Suprapubic skin (tissue), 4 donors: Measurements from ENCODE around the gene PXMP4. TPM values are rescaled to one million over a fixed set of nuclear protein-coding genes. Genes with fewer than 3 reads are reported as not detected.

Experiments used
- DNase-seq, 2 donors: peaks; one replicate each; pipeline ENCODE4 v3.0.0-alpha.2; 2019; ENCODE audit warnings: low spot score in 2 of 2
- H3K27ac ChIP-seq: fragments of 200-600 bp; sonication (generic); one replicate; pipeline ENCODE4 v1.5.1; 2019
- H3K27me3 ChIP-seq: fragments of 200-600 bp; sonication (generic); one replicate; pipeline ENCODE4 v1.5.1; 2019
- H3K36me3 ChIP-seq: fragments of 200-600 bp; sonication (generic); one replicate; pipeline ENCODE4 v1.5.1; 2019
- H3K4me1 ChIP-seq: fragments of 200-600 bp; sonication (generic); one replicate; pipeline ENCODE4 v1.5.1; 2019
- H3K4me3 ChIP-seq: fragments of 200-600 bp; sonication (generic); one replicate; pipeline ENCODE4 v1.5.1; 2019; ENCODE audit warnings: mild to moderate bottlenecking
- H3K9me3 ChIP-seq: fragments of 200-600 bp; sonication (generic); one replicate; pipeline ENCODE4 v1.5.1; 2019
- EP300 ChIP-seq: sonication (generic); formaldehyde crosslinking; IDR thresholded peaks from one replicate; pipeline ENCODE4 v1.6.1; 2017; ENCODE audit warnings: antibody characterized with exemption
- POLR2A ChIP-seq, 2 donors: fragments of 450-650 bp; IDR thresholded peaks; one replicate each; pipeline ENCODE4 v1.6.1; 2017; ENCODE audit warnings: antibody characterized with exemption in 2 of 2, mild to moderate bottlenecking in 2 of 2, moderate library complexity in 2 of 2
- POLR2AphosphoS5 ChIP-seq, 3 donors: sonication (generic); formaldehyde crosslinking; IDR thresholded peaks; one replicate each; pipeline ENCODE4 v1.6.1; 2017; ENCODE audit warnings: antibody characterized with exemption in 3 of 3
- WGBS: methylation state at CpG from one replicate; pipeline ENCODE4 v1.1.5; 2018; 5-methylcytosine and 5-hydroxymethylcytosine counted together
- total RNA-seq, 4 donors: library from RNA; depleted of rRNA; stranded (reverse); fragments of >200 nt; gene quantifications; one replicate each; pipeline ENCODE4 v1.1.0, GENCODE V29; 2016
- TF ChIP-seq, protein P1 (sequence below), 2 donors: fragments of 200-600 bp in 1 of 2; fragments of 450-650 bp in 1 of 2; sonication (generic) in 1 of 2; IDR thresholded peaks; one replicate each; pipeline ENCODE4 v1.5.1; 2016 to 2019; ENCODE audit warnings: antibody characterized with exemption in 2 of 2, mild to moderate bottlenecking in 1 of 2, moderate library complexity in 1 of 2

Gene PXMP4
- total RNA-seq, 4 donors from 2014 or later = 8.7 to 32.4 (median 24.3) TPM

DNA sequence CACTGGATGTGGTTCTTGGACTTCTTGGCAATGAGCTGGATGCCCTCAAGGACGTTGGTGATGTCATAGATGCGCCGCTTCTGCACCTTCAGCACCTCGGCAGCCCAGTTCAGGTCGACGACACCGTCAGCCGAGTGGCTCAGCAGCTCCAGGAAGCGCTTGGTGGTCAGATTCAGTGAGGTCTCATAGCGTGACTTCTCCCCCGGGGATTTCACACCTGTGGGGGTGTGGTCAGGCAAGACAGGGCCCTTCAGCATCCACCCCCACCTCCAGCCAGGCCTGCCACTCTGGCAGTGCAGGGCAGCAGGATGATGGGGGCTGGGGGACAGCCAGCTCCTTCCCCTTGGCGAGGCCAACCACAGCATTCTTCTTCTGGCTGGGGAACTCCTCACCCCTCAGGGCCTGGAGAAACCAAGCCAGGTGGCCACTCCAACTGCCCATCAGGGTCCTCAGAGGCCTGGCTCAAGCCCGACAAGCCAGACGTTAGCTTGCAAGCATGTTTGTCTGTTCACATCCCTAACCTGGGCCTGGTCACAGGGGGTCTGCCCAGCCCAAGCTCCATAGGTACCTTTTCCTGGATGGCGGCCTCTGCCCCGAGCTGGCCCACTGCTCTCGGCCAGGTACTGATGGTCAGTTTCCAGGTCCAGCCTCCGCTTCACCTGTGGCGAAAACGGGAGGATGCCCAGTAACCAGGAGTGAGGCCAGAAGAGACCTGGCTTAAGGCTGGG is 40.2 kb downstream of the PXMP4 start:
- TF ChIP-seq, protein P1, sequence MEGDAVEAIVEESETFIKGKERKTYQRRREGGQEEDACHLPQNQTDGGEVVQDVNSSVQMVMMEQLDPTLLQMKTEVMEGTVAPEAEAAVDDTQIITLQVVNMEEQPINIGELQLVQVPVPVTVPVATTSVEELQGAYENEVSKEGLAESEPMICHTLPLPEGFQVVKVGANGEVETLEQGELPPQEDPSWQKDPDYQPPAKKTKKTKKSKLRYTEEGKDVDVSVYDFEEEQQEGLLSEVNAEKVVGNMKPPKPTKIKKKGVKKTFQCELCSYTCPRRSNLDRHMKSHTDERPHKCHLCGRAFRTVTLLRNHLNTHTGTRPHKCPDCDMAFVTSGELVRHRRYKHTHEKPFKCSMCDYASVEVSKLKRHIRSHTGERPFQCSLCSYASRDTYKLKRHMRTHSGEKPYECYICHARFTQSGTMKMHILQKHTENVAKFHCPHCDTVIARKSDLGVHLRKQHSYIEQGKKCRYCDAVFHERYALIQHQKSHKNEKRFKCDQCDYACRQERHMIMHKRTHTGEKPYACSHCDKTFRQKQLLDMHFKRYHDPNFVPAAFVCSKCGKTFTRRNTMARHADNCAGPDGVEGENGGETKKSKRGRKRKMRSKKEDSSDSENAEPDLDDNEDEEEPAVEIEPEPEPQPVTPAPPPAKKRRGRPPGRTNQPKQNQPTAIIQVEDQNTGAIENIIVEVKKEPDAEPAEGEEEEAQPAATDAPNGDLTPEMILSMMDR (IDR thresholded peaks at IDR 0.05) = no peak
- no peak for TF ChIP-seq POLR2AphosphoS5 (IDR thresholded peaks at IDR 0.05)
- no peak for TF ChIP-seq POLR2A (IDR thresholded peaks at IDR 0.05)
- TF ChIP-seq EP300 = no peak
- WGBS = 80% methylated on average over 14 of the region's 20 CpGs
- Histone ChIP-seq H3K27me3 (no peaks in the 10 kb centered on the region), H3K4me3 (no peak overlapping the region), H3K4me1 (peaks cover 34% of the 10 kb centered on the region), H3K36me3 (no peaks in the 10 kb centered on the region), H3K9me3 (no peaks in the 10 kb centered on the region), H3K27ac (no peak overlapping the region)
- no peak for DNase-seq

- WGBS = 87% methylated on average over 8 of the region's 15 CpGs
- Histone ChIP-seq H3K27me3 (no peaks in the 10 kb centered on the region), H3K36me3 (no peaks in the 10 kb centered on the region), H3K27ac (peak overlapping the region; percentile 41), H3K9me3 (no peaks in the 10 kb centered on the region), H3K4me1 (peaks cover 43% of the 10 kb centered on the region), H3K4me3 (no peak overlapping the region)
- no peak for DNase-seq
- TF ChIP-seq POLR2AphosphoS5 (IDR thresholded peaks at IDR 0.05) (no peak), EP300 (no peak), POLR2A (IDR thresholded peaks at IDR 0.05) (no peak)
- TF ChIP-seq, protein P1 (IDR thresholded peaks at IDR 0.05) = no peak
Measured at GRCh38 chr20:33677991-33678702, 42.0 kb downstream of the PXMP4 start.

- Histone ChIP-seq H3K4me3 (no peak overlapping the region), H3K9me3 (no peaks in the 10 kb centered on the region), H3K4me1 (peaks cover 53% of the 10 kb centered on the region), H3K27me3 (no peaks in the 10 kb centered on the region), H3K36me3 (no peaks in the 10 kb centered on the region), H3K27ac (peak overlapping the region; percentile 91)
- 84% methylated on average over 6 of the region's 31 CpGs for WGBS
- DNase-seq = no peak
- TF ChIP-seq EP300 = no peak
- no peak for TF ChIP-seq POLR2A (IDR thresholded peaks at IDR 0.05)
- no peak for TF ChIP-seq POLR2AphosphoS5 (IDR thresholded peaks at IDR 0.05)
- TF ChIP-seq, protein P1 (IDR thresholded peaks at IDR 0.05) = no peak
Measured at GRCh38 chr20:33676652-33677645, 43.2 kb downstream of the PXMP4 start.

DNA sequence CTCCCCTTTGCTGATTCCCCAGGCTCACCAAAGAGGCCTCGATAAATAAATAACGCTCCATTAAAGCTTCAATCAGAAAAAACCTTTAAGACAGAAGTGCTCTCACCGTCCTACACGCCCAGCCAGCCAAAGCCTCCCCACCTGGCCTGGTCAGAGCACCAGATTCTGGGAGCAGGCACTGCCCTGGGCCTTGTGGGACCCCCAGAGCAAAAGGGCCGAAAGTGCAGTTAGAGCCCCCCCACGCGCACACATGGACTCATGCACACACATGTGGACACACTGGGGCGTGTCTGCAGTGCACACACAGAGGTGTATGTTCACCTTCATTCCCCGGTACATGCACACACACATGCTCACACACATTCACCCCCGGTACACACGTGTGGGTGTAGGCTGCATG is 44.0 kb downstream of the PXMP4 start:
- no peak for DNase-seq
- no peaks in the 10 kb centered on the region for H3K27me3 ChIP-seq
- 83% methylated on average over 7 of the region's 11 CpGs for WGBS
- H3K27ac ChIP-seq = peak overlapping the region; percentile 91
- peaks cover 53% of the 10 kb centered on the region for H3K4me1 ChIP-seq
- H3K4me3 ChIP-seq = no peak overlapping the region
- TF ChIP-seq, protein P1 (IDR thresholded peaks at IDR 0.05) = no peak
- no peak for TF ChIP-seq EP300
- no peak for TF ChIP-seq POLR2AphosphoS5 (IDR thresholded peaks at IDR 0.05)
- no peak for TF ChIP-seq POLR2A (IDR thresholded peaks at IDR 0.05)
- H3K36me3 ChIP-seq = peaks cover 4% of the 10 kb centered on the region
- H3K9me3 ChIP-seq = no peaks in the 10 kb centered on the region
